SJCRH30 (cell line): ENCODE data around the gene ASTN1. TPM values are rescaled to one million over a fixed set of nuclear protein-coding genes. Genes with fewer than 3 reads are reported as not detected.

Experiments used
- DNase-seq, 2 experiments: peaks; one replicate each; pipeline ENCODE4 v3.0.0-alpha.2; 2015 to 2020
- H3K27ac ChIP-seq: fragments of 250-450 bp; sonication (Bioruptor Pico); 2 replicates; pipeline ENCODE4 v1.5.1; 2020; ENCODE audit warnings: mild to moderate bottlenecking, moderate library complexity
- H3K27me3 ChIP-seq: fragments of 250-450 bp; sonication (Bioruptor Pico); 2 replicates; pipeline ENCODE4 v1.5.1; 2020; ENCODE audit warnings: mild to moderate bottlenecking, moderate library complexity
- H3K36me3 ChIP-seq: fragments of 250-450 bp; sonication (Bioruptor Pico); 2 replicates; pipeline ENCODE4 v1.5.1; 2020; ENCODE audit warnings: mild to moderate bottlenecking, moderate library complexity
- H3K4me1 ChIP-seq: fragments of 250-450 bp; sonication (Bioruptor Pico); 2 replicates; pipeline ENCODE4 v1.5.1; 2020; ENCODE audit warnings: mild to moderate bottlenecking, moderate library complexity
- H3K4me3 ChIP-seq: fragments of 250-450 bp; sonication (Bioruptor Pico); 2 replicates; pipeline ENCODE4 v1.5.1; 2020; ENCODE audit warnings: mild to moderate bottlenecking, moderate library complexity
- H3K9me3 ChIP-seq: fragments of 250-450 bp; sonication (Bioruptor Pico); replicated peaks from 2 replicates; pipeline ENCODE4 v1.5.1; 2020; ENCODE audit warnings: mild to moderate bottlenecking, moderate library complexity
- total RNA-seq: library from RNA; depleted of rRNA; stranded (reverse); fragments of >200 nt; shearing (Covaris generic); gene quantifications from 2 replicates; pipeline ENCODE4 v1.2.3, GENCODE V29; 2014

Gene ASTN1
- total RNA-seq, 1 experiment from 2014 or later, result not detected

DNA sequence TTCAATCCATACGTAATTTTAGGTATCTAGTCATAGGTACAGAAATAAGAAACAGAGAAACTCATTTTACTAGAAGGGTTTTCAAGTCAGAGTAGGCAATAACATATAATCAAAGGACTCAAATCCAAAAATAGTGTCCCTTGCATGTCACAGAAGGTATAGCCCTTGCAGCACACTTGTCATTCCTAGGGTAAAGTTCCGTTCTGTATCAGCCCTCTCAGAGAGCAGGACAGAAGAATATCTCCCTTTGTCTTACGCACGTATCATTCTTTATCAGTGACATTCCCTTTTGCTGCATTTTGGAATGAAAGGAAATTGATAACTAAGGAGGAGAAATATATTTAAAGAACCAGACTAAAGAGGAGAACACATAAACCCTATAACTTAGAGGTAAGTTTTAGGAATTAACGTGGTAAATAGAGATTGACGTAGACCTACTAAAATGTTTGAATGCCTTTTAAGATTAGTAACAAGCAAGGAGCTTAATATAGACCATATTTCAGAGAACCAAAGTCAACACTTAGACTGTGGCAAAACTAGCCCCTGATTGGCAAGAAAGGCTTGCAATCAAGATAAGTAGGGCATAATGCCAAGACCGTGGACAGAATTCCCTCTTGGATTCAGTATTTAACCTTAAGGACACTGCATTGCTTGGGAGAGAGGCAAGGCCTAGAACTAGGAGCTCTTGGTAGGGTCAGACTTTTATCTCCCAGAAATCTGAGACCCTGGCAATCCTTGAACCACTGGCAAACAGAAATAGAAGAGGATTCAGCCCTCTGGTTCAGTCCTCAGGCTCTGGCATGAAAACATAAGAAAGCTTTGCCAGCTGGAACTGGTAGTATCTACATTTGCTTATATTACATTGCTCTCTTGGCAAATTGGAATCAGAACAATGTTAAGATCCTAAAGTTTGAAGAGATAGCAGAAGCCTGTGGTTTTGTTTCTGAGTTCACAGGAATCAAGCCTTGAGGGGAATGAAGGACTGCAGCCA, 232.1 kb downstream of the ASTN1 start:
- Histone ChIP-seq H3K4me1 (no peaks in the 10 kb centered on the region), H3K4me3 (no peak overlapping the region), H3K9me3 (no peaks in the 10 kb centered on the region), H3K36me3 (no peaks in the 10 kb centered on the region), H3K27me3 (no peaks in the 10 kb centered on the region), H3K27ac (no peak overlapping the region)
- no peak for DNase-seq

DNA sequence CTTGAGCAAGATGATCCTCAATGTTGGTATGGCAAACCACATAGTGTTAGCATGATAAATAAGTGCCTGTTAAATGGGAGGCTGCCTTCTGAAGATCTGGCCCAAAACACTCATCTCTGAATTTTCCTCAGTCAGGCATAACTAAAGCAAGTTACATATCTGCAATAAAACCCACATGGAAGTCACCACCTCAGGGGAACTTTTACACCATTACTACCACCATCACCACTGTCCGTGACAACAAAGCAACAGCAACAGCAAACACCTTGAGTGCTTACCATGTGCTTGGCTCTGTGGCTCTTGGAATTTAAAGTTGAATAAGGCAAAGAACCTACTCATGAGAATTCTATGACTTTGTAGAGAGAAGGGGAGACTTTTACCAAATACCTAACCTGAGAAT, 233.0 kb downstream of the ASTN1 start:
- no peaks in the 10 kb centered on the region for H3K36me3 ChIP-seq
- no peak overlapping the region for H3K4me3 ChIP-seq
- H3K27me3 ChIP-seq, result no peaks in the 10 kb centered on the region
- H3K4me1 ChIP-seq, result no peaks in the 10 kb centered on the region
- no peak overlapping the region for H3K27ac ChIP-seq
- DNase-seq, result no peak
- no peaks in the 10 kb centered on the region for H3K9me3 ChIP-seq

DNA sequence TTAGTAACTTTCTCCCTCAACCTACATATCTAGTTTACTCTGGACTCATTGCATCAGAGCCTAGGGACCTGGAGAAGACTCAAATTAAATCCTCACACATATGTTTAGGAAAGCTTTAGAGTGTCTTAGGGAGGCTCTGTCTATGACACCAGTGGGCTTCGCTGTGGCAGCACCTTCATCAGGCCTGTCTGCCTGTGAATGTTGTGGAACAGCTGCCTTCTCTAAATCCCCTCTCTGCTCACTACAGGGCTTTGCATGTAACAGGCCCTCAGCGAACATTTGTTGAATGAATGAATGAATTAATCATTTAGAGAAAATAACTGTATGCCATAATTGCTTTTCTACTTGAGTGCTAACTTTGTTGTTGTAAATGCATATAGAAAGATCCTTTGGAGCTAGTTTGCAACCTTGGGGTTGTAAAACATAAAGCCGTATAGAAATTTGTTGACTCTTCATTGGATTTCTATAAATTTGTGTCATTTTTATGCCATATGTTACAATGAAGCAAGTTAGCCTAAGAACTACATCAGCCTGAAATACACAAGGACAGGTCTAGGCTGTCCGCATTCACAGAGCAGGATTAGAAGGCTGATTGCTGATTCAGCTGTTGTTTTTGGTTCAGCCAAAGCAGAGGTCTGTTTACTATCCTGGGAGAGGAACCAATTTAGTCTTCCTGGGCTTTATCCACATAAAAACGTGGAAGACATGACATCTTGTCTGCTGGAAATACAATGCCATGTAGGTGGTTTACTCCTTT, 238.0 kb downstream of the ASTN1 start:
- Histone ChIP-seq H3K4me1 (no peaks in the 10 kb centered on the region), H3K27me3 (no peaks in the 10 kb centered on the region), H3K4me3 (no peak overlapping the region), H3K9me3 (no peaks in the 10 kb centered on the region), H3K36me3 (no peaks in the 10 kb centered on the region), H3K27ac (no peak overlapping the region)
- peak; percentile 2 to 14 for DNase-seq

DNA sequence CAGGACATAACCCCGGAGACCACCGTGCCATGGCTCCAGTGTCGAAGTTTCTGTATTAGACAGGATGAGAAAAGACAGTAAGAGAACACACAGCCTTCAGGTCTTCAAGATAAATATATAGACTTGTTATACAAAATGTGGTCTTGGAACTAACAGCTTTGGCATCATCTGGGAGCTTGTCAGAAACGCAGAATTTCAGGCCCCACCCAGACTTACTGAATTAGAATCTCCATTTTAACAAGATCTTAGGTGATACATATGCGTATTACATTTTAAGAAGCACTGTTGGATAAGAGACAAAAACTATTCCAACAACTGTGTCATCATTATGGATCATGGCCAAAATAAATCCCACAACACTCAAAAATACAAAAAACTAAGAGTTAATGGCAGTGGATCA, 239.3 kb downstream of the ASTN1 start:
- no peak overlapping the region for H3K4me3 ChIP-seq
- no peaks in the 10 kb centered on the region for H3K36me3 ChIP-seq
- no peaks in the 10 kb centered on the region for H3K27me3 ChIP-seq
- H3K27ac ChIP-seq, result no peak overlapping the region
- H3K9me3 ChIP-seq, result no peaks in the 10 kb centered on the region
- H3K4me1 ChIP-seq, result no peaks in the 10 kb centered on the region
- DNase-seq, result no peak

DNA sequence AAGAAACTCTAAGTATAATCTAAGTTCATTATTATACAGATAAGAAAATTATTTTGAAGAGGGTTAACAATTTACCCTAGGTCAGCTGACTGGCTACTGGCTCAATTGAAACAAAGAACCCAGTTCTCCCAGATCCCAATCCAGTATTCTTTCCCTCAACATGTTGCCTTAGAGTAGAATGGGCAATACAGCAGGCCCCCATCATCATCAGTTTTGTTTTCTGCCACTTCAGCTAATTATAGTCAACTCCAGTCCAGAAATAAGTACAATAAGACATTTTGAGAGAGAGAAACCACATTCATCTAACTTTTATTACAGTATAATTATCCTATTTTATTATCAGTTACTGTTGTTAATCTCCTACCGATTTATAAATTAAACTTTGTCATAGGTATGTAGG, 241.2 kb downstream of the ASTN1 start:
- H3K9me3 ChIP-seq, result no peaks in the 10 kb centered on the region
- DNase-seq, result no peak

DNA sequence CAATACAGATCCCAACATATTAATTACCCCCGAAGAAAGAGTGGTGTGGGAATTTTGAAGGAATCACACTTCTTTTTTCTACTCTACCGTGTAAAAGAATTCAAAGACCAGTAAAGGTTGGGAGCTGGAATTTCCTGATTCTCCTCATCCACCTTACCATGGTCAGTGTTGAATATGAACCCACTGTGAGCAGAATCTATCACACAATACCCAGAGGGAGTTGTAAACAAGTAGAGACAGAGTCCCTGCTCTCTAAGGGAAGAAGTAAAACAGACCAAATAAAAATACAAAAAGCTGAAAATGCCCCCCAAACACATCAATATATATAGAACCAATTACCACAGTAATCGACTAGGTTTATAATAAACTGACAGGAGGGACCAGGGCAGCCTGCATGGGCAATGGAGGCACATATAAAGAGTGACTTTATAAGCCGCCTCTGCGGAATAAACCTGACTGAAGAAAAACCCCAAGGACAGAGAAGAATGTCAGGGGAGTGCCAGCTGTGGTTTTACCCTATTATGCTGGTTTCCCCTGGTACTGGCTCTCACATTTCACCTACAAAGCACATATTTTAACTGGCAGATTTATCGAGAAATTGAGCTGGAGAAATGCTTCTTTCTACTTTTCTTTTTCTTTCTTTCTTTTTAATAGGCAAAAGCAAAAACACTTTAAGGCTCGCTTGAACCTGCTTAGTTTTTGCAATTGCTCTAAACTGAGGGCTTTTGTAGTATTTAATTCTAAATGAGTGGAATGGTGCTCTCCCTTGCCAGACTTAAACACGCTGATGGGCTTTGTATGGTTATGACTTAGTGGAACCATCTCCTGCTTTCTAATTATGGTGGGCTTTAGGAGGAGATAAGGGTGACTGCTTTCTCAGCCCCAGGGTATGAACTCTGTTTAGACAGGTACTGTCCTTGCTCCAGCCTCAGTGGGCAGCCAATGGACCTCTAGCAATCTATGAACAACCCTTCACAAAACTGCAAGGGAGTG, 244.8 kb downstream of the ASTN1 start:
- H3K9me3 ChIP-seq, result no peaks in the 10 kb centered on the region
- H3K4me1 ChIP-seq, result no peaks in the 10 kb centered on the region
- no peak overlapping the region for H3K4me3 ChIP-seq
- H3K36me3 ChIP-seq, result no peaks in the 10 kb centered on the region
- no peak for DNase-seq
- H3K27ac ChIP-seq, result no peak overlapping the region
- no peaks in the 10 kb centered on the region; the same call in 1 of the 2 replicates for H3K27me3 ChIP-seq

More for the DNA sequence above, 241.2 kb downstream of the ASTN1 start:
- H3K36me3 ChIP-seq, result no peaks in the 10 kb centered on the region
- no peaks in the 10 kb centered on the region for H3K4me1 ChIP-seq
- no peak overlapping the region for H3K27ac ChIP-seq
- H3K4me3 ChIP-seq, result no peak overlapping the region
- H3K27me3 ChIP-seq, result no peaks in the 10 kb centered on the region

DNA sequence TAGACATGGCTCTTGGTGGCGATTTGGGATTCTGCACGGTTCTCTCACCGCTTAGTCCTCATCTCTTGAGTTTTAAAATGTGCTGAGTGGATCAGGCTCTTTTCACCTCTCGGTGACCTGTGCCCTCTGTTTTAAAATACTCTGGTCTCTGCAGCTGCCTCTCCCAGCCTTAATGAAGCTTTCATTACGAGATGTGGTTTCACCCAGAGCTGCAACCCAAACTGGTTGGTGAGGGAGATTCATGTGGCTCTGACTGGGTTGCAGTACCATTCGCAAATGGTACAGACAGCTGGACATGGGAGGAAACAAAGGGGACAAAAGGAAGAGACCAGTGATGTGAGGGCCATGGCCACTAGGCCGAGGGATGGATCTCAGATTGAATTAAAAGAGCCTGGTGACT, 258.9 kb downstream of the ASTN1 start:
- no peaks in the 10 kb centered on the region for H3K4me1 ChIP-seq
- H3K36me3 ChIP-seq, result no peaks in the 10 kb centered on the region
- no peak overlapping the region for H3K4me3 ChIP-seq
- peaks cover 8% of the 10 kb centered on the region; the same call in 1 of the 2 replicates for H3K27me3 ChIP-seq
- H3K27ac ChIP-seq, result no peak overlapping the region
- DNase-seq, result no peak
- H3K9me3 ChIP-seq, result no peaks in the 10 kb centered on the region

DNA sequence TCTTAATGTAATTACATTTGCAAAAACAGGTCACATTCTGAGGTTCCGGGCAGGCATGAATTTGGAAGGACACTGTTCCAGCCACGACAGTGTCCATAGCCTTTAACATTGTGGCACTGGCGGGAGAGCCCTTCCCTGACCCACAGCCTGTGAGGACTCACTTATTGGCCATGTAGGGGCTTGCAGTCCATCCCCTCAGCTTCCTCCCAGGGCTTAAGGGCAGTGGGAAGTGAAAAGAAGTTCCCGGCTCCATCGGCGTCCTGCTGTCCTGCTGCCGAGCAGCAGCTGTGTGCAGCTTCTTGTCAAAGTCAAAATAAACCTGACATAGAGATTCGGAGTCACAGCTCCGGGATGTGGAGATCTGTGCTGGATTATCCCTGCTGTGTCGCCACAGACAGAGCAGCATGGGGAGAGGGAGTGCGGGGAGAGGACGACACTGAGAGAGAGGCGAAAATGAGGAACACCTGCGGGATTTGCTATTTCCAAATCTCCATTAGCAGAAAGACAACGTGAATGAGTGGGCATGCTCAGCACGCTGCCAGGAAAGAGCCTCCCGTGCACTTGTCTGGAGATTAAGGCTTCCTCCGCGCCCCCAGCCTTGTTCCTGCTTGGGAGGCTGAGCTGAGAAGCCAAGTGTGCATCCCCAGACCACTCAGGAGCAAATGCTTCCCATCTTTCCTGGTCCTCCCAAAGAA, 260.3 kb downstream of the ASTN1 start:
- no peak for DNase-seq
- no peaks in the 10 kb centered on the region for H3K4me1 ChIP-seq
- H3K27me3 ChIP-seq, result peaks cover 8% of the 10 kb centered on the region; the same call in 1 of the 2 replicates
- H3K4me3 ChIP-seq, result no peak overlapping the region
- H3K9me3 ChIP-seq, result no peaks in the 10 kb centered on the region
- H3K36me3 ChIP-seq, result no peaks in the 10 kb centered on the region
- H3K27ac ChIP-seq, result no peak overlapping the region

DNA sequence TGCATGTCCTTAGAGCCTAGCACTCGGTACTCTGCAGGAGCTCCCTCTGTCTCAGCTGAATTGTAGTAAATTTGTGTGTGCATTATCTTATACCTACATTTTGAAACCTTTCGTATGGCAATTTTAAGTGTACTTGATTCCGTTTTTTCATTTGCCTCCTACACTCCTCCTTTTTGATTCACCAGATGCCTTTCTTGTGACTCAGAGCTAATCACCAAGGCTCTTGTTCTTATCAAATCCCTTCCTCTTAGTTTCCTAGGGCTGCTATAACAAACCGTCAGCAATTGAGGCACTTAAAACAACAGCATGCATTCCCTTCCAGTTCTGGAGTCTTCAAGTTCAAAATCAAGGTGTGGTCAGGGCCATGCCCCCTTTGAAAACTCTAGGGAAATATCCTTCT, 261.0 kb downstream of the ASTN1 start:
- Histone ChIP-seq H3K4me1 (no peaks in the 10 kb centered on the region), H3K36me3 (no peaks in the 10 kb centered on the region), H3K27ac (no peak overlapping the region), H3K9me3 (no peaks in the 10 kb centered on the region), H3K27me3 (peaks cover 8% of the 10 kb centered on the region; the same call in 1 of the 2 replicates), H3K4me3 (no peak overlapping the region)
- DNase-seq, result no peak

DNA sequence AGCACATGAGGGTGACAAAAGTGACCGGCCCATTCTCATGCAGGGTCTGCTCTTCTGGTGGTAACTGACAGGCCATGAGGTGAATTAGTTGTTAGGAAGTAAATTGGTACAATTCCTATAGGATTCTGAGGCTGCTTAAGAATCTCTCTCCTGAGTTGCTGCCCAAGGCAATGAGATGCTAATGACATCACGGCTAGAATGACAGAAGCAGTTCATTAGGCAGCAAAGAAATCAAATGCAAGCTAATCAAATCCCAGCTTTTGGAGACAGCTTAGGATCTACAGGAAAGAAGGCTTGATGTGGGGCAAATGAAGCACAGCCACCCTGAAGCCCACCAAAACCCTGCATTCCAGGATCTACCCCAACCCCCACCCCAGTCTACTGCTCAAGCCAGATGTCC, 265.2 kb downstream of the ASTN1 start:
- DNase-seq, result no peak
- H3K27me3 ChIP-seq, result peaks cover 8% of the 10 kb centered on the region; the same call in 1 of the 2 replicates
- H3K4me3 ChIP-seq, result no peak overlapping the region
- no peaks in the 10 kb centered on the region for H3K36me3 ChIP-seq
- no peak overlapping the region for H3K27ac ChIP-seq
- H3K9me3 ChIP-seq, result no peaks in the 10 kb centered on the region
- H3K4me1 ChIP-seq, result 0 out of 2 replicates have a peak, but pooled peaks cover 3% of the 10 kb centered on the region

DNA sequence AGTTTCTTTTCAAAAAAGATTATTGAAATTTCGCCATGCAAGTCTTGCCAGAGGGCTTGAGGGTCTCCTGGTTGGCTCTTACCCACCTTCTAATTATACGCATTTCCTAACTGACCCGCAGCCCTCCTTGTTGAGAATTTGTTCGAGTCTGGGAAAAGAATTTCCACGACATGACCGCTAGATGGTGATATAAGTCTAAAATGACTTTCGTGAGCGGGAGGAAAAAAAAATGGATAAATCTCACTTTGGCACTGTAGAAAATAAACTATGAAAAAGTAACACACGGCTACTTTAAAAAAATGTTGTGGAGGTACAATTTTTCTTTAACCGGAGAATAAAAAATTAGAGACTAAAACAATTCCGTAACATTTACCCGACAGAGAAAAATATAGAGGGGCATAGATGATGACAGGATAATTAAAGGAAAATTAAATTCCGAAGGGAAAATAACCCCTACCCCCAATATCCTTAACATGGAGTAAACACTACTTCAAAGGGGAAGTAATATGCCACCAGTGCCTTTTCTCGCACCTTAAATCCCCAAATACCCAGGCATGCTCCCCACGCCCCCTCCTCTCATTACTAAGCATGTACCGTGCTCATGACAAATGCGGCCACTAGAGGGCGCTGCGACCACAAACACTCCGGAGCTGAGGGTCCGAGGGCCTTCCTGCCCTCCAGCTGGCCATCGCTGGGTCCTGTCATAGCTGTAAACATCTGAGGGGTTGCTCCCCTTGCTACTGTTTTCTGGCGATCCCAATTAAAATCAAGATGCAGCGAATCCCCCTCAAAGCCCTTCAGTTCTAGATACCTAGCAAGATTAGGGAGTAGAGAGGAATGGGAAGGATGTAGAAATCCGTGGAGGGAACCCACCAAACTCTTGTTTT, 266.9 kb downstream of the ASTN1 start:
- no peaks in the 10 kb centered on the region for H3K9me3 ChIP-seq
- H3K36me3 ChIP-seq, result no peaks in the 10 kb centered on the region
- H3K4me1 ChIP-seq, result 0 out of 2 replicates have a peak, but pooled peaks cover 3% of the 10 kb centered on the region
- H3K27ac ChIP-seq, result no peak overlapping the region
- H3K4me3 ChIP-seq, result no peak overlapping the region
- H3K27me3 ChIP-seq, result peaks cover 5% of the 10 kb centered on the region; the same call in 1 of the 2 replicates
- peak; percentile 55 to 76 for DNase-seq

DNA sequence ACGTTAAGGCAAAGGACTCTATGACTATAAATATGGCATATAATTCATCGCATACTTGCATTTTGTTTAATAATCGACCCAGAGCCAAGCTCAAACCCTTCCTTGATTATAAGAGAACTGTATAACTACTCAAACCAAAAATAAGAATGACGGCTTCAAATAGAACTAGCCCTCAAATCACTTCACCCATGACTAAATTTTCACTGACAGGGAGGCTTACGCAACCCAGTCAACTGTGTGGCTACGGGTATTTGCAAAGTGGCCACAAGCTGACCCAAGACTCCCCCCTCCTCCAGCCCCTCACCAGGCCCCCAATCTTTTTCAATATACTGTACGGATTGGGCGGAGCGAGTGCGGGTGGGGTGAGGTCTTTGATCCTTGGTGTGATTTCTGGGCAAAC, 268.3 kb downstream of the ASTN1 start:
- no peak overlapping the region for H3K27ac ChIP-seq
- no peak for DNase-seq
- no peak overlapping the region for H3K4me3 ChIP-seq
- no peaks in the 10 kb centered on the region for H3K9me3 ChIP-seq
- 0 out of 2 replicates have a peak, but pooled peaks cover 3% of the 10 kb centered on the region for H3K4me1 ChIP-seq
- no peaks in the 10 kb centered on the region for H3K36me3 ChIP-seq
- H3K27me3 ChIP-seq, result no peaks in the 10 kb centered on the region

DNA sequence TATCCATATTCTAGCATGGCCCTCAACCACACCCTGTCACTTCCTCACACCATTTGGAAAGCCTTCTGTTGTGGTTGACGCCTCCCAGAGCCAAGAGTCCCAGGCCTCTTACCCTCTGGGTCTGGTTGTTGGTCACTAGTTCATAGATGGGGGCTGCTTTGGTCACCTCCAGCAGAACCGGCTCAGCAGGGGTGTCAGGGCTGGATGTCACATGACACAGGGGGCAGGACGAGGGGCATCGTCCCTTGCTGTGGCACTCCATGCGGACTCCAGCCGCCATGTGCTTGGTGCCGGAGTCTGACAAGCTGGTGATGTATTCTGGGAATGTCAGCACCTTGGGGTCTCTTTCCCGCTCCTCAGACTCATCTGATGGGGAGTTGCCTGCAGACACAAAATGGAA, 270.1 kb downstream of the ASTN1 start:
- no peak for DNase-seq
- Histone ChIP-seq H3K36me3 (no peaks in the 10 kb centered on the region), H3K4me3 (no peak overlapping the region), H3K9me3 (no peaks in the 10 kb centered on the region), H3K4me1 (0 out of 2 replicates have a peak, but pooled peaks cover 3% of the 10 kb centered on the region), H3K27ac (no peak overlapping the region), H3K27me3 (no peaks in the 10 kb centered on the region)
